Ascending aorta (tissue), 2 donors: ENCODE results near the gene DPP9. TPM values are rescaled to one million over a fixed set of nuclear protein-coding genes. Genes with fewer than 3 reads are reported as not detected.

Experiments used
- DNase-seq, 2 donors: peaks; one replicate each; pipeline ENCODE4 v3.0.0-alpha.2; 2019; ENCODE audit warnings: low spot score in 2 of 2
- H3K27ac ChIP-seq, 2 donors: fragments of 200-600 bp; sonication (generic); one replicate each; pipeline ENCODE4 v1.5.1; 2016 to 2017; ENCODE audit warnings: mild to moderate bottlenecking in 1 of 2
- H3K27me3 ChIP-seq: fragments of 200-600 bp; sonication (generic); one replicate; pipeline ENCODE4 v1.5.1; 2017
- H3K36me3 ChIP-seq, 2 donors: fragments of 200-600 bp; sonication (generic); one replicate each; pipeline ENCODE4 v1.5.1; 2016
- H3K4me1 ChIP-seq, 2 donors: fragments of 200-600 bp; sonication (generic); one replicate each; pipeline ENCODE4 v1.5.1; 2016 to 2017; ENCODE audit warnings: mild to moderate bottlenecking in 1 of 2
- H3K4me3 ChIP-seq, 2 donors: fragments of 200-600 bp; sonication (generic); one replicate each; pipeline ENCODE4 v1.5.1; 2016 to 2017; ENCODE audit warnings: mild to moderate bottlenecking in 1 of 2
- H3K9me3 ChIP-seq, 2 donors: fragments of 200-600 bp; sonication (generic); one replicate each; pipeline ENCODE4 v1.5.1; 2016
- CTCF ChIP-seq, 3 experiments: fragments of 200-600 bp in 2 of 3; fragments of 450-650 bp in 1 of 3; sonication (generic) in 2 of 3; IDR thresholded peaks; one replicate each; pipeline ENCODE4 v1.5.1; 2016 to 2019; ENCODE audit warnings: antibody characterized with exemption in 3 of 3, mild to moderate bottlenecking in 1 of 3, moderate library complexity in 1 of 3
- intact Hi-C: fragments of 100-400 bp; cut with DNase I; formaldehyde crosslinking; loops from one replicate; pipeline ENCODE4 v1.15.1; 2023
- total RNA-seq: library from RNA; depleted of rRNA; stranded (reverse); fragments of >200 nt; gene quantifications from one replicate; pipeline ENCODE4 v1.1.0, GENCODE V29; 2016

Gene DPP9
- total RNA-seq, 1 donor from 2014 or later: 72.2 TPM

- no peak for DNase-seq
- H3K36me3 ChIP-seq: no peaks in the 10 kb centered on the region
- H3K4me1 ChIP-seq: peaks cover 5 to 12% of the 10 kb centered on the region in 2 donors
- H3K27ac ChIP-seq: no peak overlapping the region
- H3K9me3 ChIP-seq: no peaks in the 10 kb centered on the region
- intact Hi-C loops: no loop called here
- H3K27me3 ChIP-seq: no peaks in the 10 kb centered on the region
- no peak for TF ChIP-seq CTCF (IDR thresholded peaks at IDR 0.05)
- peak overlapping the region; percentile 71 to 76 for H3K4me3 ChIP-seq
These were observed 83.2 kb downstream of the DPP9 start for GRCh38 chr19:4640247-4641000.

- Histone ChIP-seq H3K9me3 (no peaks in the 10 kb centered on the region), H3K4me1 (peaks cover 5 to 12% of the 10 kb centered on the region in 2 donors), H3K4me3 (peak overlapping the region; percentile 71 to 76), H3K27me3 (no peaks in the 10 kb centered on the region), H3K36me3 (no peaks in the 10 kb centered on the region), H3K27ac (peak overlapping the region in 1 of 2 donors; percentile 56)
- no peak for DNase-seq
- intact Hi-C loops: loop anchor here (1.0 to 5.0 kb wide), 3 partner anchors 31 to 84 kb away; partner anchors contain the start of genes DPP9 and MYDGF
- no peak for TF ChIP-seq CTCF (IDR thresholded peaks at IDR 0.05)
These were observed 84.0 kb downstream of the DPP9 start for GRCh38 chr19:4639531-4640246.

GRCh38 chr19:4638828-4639530, 84.7 kb downstream of the DPP9 start, which contains the start of gene TNFAIP8L1:
Gene TNFAIP8L1, plus strand, starts transcription at chr19:4639516. Its CDS starts 12,354 bp downstream, at chr19:4651870.
- H3K27me3 ChIP-seq: no peaks in the 10 kb centered on the region
- intact Hi-C loops: loop anchor here (1.0 to 5.0 kb wide), 3 partner anchors 32 to 84 kb away; partner anchors contain the start of genes DPP9 and MYDGF
- no peaks in the 10 kb centered on the region for H3K9me3 ChIP-seq
- no peaks in the 10 kb centered on the region for H3K36me3 ChIP-seq
- H3K27ac ChIP-seq: peak within 1 kb of the TSS in 1 of 2 donors; percentile 56
- H3K4me1 ChIP-seq: peaks cover 5 to 12% of the 10 kb centered on the region in 2 donors
- peak within 1 kb of the TSS; percentile 71 to 76 for H3K4me3 ChIP-seq
- DNase-seq: peak; percentile 89 to 97
- no peak for TF ChIP-seq CTCF (IDR thresholded peaks at IDR 0.05)

- Histone ChIP-seq H3K27ac (no peak overlapping the region), H3K4me3 (peak overlapping the region in 1 of 2 donors; percentile 71), H3K4me1 (peaks cover 5 to 12% of the 10 kb centered on the region in 2 donors), H3K27me3 (no peaks in the 10 kb centered on the region), H3K36me3 (no peaks in the 10 kb centered on the region), H3K9me3 (no peaks in the 10 kb centered on the region)
- no peak for DNase-seq
- TF ChIP-seq CTCF (IDR thresholded peaks at IDR 0.05): no peak
- intact Hi-C loops: loop anchor here (2.0 to 5.0 kb wide), 2 partner anchors 32 to 61 kb away; partner anchors contain the start of gene MYDGF
These were observed 85.3 kb downstream of the DPP9 start for GRCh38 chr19:4638317-4638716.

GRCh38 chr19:4636761-4637160, 86.9 kb downstream of the DPP9 start:
- peaks cover 5 to 12% of the 10 kb centered on the region in 2 donors for H3K4me1 ChIP-seq
- H3K27ac ChIP-seq: no peak overlapping the region
- TF ChIP-seq CTCF (IDR thresholded peaks at IDR 0.05): no peak
- intact Hi-C loops: loop anchor here (1.0 to 5.0 kb wide), 2 partner anchors 59 to 79 kb away; no protein-coding TSS in a partner anchor
- no peak for DNase-seq
- no peaks in the 10 kb centered on the region for H3K9me3 ChIP-seq
- H3K27me3 ChIP-seq: no peaks in the 10 kb centered on the region
- H3K4me3 ChIP-seq: peak overlapping the region; percentile 50 to 71
- H3K36me3 ChIP-seq: no peaks in the 10 kb centered on the region
